HG03108 (cell line): Measurements from ENCODE around the gene THRB.

Source experiments
- ATAC-seq: cut with Tn5 transposase; IDR thresholded peaks from one replicate; pipeline ENCODE4 v1.9.1; 2021; ENCODE audit warnings: moderate library complexity; ENCODE audit not compliant: unreplicated experiment

Gene THRB

DNA sequence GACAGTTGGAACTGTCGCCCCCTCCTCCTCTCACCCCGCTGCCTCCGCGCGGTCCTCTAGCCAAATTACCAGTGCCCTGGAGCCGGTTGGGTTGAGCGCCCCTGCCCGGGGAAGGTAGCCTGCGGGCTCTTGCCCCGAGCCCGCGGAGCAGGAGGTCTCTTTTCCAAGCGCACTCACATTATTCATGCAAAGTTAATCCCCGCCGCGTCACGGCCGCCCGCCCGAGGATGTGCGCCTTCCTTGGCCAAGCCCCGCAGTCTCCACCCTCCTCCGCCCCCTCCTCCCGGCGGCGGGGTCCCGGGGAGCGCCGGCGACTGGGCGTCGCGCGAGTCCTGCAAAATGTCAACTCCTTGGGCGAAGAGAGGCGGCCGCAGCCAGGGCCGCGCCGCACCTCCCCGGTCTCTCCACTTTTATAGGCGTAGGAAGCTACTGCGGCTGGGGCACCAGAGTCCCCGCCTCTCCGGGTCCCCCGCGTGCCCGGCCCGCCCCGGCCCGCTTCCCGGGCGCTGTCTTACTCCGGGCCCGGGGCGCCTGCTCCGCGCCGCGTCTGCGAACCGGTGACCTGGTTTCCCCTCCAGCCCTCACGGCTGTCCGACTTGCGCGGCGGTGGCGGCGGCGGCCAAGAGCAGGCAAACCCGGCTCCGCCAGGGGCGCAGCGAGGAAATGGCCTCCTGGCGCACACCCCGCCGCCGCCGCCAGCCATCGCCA is at the start of gene THRB:
Gene THRB, minus strand, starts transcription at position 233 of the 708 bp plus-strand sequence.
- ATAC-seq = no peak

- ATAC-seq = no peak
Measured at GRCh38 chr3:24541935-24542334, 47.3 kb upstream of the THRB start.

- no peak for ATAC-seq
Measured at GRCh38 chr3:24540821-24541220, 46.2 kb upstream of the THRB start.

DNA sequence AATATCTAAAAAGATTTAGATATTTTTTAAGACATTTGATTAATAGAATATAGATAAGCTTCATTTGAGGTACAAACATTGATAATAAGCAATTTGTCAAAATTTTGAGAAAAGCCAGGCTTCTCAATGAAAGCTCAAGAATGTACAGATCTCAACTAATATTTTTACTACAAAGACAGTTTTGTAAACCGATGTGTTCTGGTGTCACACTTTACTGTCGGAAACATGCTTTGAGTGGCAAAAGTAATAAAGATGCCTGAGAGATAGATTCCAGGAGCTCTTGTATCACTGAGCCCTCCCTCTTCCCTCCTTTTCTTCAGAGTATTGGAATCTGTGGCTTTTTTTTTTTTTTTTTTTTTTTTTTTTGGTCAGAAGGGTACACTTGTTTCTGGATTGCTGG is 45.0 kb upstream of the THRB start:
- ATAC-seq = no peak

GRCh38 chr3:24538891-24539290 is 44.2 kb upstream of the THRB start:
- ATAC-seq = no peak

- no peak for ATAC-seq
Measured at GRCh38 chr3:24533561-24534193, 39.0 kb upstream of the THRB start.

GRCh38 chr3:24530471-24530870 is 35.8 kb upstream of the THRB start:
- no peak for ATAC-seq

DNA sequence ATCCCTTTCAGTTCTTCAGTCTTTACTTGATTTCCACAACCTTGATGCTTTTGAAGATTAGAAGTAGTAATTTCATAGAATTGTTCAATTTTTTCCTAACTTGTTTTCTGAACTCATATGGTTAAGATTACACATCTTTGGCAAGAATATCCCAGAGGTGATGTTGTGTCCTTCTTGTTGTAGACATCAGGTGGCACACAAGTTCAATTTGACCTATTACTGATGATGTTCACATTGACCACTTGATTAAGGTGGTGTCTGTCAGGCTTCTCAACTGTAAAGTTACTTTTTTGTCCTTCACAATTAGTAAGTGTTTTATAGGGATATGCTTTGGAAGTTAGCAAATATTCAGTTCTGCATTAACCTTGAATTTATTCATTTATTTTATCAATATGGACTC is 34.6 kb upstream of the THRB start:
- ATAC-seq = no peak

- no peak for ATAC-seq
Measured at GRCh38 chr3:24526640-24527212, 32.1 kb upstream of the THRB start.

DNA sequence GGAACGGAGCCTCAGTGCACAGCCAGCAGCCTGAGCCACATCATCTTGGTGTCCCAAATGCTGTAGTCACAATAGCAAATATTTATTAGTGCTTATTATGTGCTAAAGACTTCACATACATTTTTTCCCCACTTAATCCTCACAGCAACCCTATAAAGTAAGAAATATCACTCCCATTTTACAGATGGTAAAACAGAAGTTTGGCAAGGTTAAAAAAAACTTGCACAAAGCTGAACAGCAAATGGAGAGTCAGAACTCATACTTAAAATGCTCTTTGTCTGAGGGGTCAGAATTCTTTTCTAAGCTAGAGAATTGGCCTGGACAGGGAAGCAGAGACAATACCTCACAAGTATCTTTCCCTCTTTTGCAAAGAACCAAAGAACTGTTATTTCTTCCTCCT is 30.9 kb upstream of the THRB start:
- ATAC-seq = no peak

- no peak for ATAC-seq
Measured at GRCh38 chr3:24525022-24525421, 30.4 kb upstream of the THRB start.

DNA sequence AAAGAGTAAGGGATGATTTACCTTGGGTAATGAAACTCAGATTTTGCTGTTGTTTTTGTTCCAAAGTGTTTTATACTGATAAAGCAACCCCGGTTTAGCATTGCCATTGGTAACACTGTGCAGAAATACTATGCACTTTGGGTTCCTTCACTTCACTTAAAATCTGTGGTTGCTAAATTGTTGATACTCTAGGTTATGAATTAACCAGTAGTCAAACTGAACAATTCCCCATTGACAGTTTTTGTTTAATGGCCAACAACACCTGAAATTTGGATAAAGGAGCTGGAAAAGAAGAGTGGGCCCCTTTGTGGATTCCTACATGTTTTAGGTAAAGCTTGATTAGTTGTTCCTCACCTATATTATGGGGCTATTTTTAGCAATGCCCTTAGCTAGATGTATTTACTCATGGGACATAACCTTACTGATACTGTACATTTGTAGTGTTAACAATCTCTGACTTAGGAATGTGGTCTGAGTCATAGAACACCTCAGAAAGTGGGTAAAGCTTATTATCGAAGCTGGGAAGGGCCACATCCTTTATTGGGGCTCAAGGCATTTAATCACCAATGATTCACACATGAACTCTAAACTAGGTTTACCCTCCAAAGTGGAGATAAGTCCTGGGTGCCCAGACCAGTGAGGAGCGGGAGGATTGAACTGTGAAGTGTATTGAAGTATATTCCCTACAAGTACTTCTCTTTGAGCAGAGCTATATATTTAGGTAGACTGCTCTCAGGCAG is 29.5 kb upstream of the THRB start:
- ATAC-seq = no peak

DNA sequence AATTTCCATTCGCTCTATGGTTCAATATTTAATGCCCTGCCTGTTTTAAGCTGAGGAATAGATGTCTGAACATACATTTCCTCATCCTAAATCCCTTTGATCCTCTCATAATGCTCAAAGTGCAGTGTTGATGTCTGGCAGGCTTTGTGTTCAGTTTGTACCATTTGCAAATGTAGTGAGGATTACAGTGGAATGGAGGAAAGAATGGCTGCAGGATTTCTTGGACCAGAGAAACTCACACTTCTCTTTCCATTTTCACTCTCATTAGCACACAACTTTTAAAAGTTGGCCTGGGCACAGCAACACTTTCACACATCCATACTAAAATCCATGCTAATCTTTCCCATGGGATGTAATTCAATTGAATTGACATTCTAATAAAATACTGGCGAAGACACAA is 28.6 kb upstream of the THRB start:
- no peak for ATAC-seq

GRCh38 chr3:24522146-24522579 is 27.5 kb upstream of the THRB start:
- ATAC-seq = no peak

- no peak for ATAC-seq
Measured at GRCh38 chr3:24521420-24522145, 26.9 kb upstream of the THRB start.

- ATAC-seq = no peak
Measured at GRCh38 chr3:24520976-24521419, 26.3 kb upstream of the THRB start.

DNA sequence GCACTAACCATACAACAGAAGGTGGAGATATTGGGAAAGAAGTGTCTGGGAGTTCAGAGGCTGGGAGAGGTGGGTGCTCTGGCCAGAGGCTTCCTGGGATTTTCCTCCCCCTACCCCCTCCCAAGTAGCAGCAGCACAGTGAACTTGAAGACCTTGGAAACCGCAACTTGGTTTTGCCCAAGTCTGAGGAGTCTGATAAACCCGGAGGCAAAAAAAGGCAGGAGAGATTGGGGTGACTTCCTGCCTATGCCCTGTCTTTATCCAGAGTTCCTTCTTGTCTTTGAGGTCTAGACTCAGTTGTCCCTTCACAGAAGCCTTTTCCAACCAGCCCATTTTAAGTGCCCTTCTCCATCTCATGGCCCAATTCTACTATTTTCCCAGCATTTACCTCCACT is 25.4 kb upstream of the THRB start:
- ATAC-seq = no peak

GRCh38 chr3:24519368-24520100 is 24.9 kb upstream of the THRB start:
- ATAC-seq = no peak

- no peak for ATAC-seq
Measured at GRCh38 chr3:24518990-24519367, 24.3 kb upstream of the THRB start.

- no peak for ATAC-seq
Measured at GRCh38 chr3:24514119-24514518, 19.5 kb upstream of the THRB start.
